ENCODE data around the gene CRHR2.

CRHR2 gene

GRCh38 chr7:30649717-30650420 lies 32.4 kb downstream of the CRHR2 start:
- Histone ChIP-seq H3K36me3 (ENCODE audit: control insufficient read depth in 2 of 2, insufficient read depth in 1 of 2, low read length in 2 of 2) (no peaks in the 10 kb centered on the region), H3K27ac (ENCODE audit: extremely low read depth, low read depth, low read length) (no peak overlapping the region), H3K4me1 (ENCODE audit: control insufficient read depth, insufficient read depth, low read length) (peaks cover 2% of the 10 kb centered on the region; the same call in 1 of the 2 replicates), H3K9me3 (ENCODE audit: control insufficient read depth, insufficient read depth, low read depth, low read length) (no peaks in the 10 kb centered on the region), H3K4me3 (ENCODE audit: low read depth, low read length) (no peak overlapping the region)
- ChIA-PET POLR2A (no interaction called here), CTCF (no interaction called here)
- TF ChIP-seq, protein P1, sequence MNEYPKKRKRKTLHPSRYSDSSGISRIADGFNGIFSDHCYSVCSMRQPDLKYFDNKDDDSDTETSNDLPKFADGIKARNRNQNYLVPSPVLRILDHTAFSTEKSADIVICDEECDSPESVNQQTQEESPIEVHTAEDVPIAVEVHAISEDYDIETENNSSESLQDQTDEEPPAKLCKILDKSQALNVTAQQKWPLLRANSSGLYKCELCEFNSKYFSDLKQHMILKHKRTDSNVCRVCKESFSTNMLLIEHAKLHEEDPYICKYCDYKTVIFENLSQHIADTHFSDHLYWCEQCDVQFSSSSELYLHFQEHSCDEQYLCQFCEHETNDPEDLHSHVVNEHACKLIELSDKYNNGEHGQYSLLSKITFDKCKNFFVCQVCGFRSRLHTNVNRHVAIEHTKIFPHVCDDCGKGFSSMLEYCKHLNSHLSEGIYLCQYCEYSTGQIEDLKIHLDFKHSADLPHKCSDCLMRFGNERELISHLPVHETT (tag by site-specific recombination; IDR thresholded peaks at IDR 0.05): no peak
- TF ChIP-seq ZNF76 (tag by site-specific recombination; IDR thresholded peaks at IDR 0.05; ENCODE audit: borderline replicate concordance, low read depth) (no peak), ZNF394 (tag by site-specific recombination; IDR thresholded peaks at IDR 0.05; ENCODE audit: borderline replicate concordance) (no peak), ZNF791 (tag by site-specific recombination; IDR thresholded peaks at IDR 0.05) (no peak), ZNF2 (tag by site-specific recombination; IDR thresholded peaks at IDR 0.05) (no peak), ZNF660 (tag by site-specific recombination; IDR thresholded peaks at IDR 0.05) (no peak), ZNF555 (tag by site-specific recombination; conservative IDR thresholded peaks at IDR 0.05) (no peak), ZNF521 (tag by site-specific recombination; IDR thresholded peaks at IDR 0.05) (no peak), ZNF585B (tag by site-specific recombination; IDR thresholded peaks at IDR 0.05) (no peak)

- ChIA-PET POLR2A (no interaction called here), CTCF (interaction anchor here (0.9 kb wide), 1 partner anchor 68 kb away, joined by 3 read pairs; no protein-coding TSS in a partner anchor)
- Histone ChIP-seq H3K4me3 (ENCODE audit: low read depth, low read length) (no peak overlapping the region), H3K9me3 (ENCODE audit: control insufficient read depth, insufficient read depth, low read depth, low read length) (no peaks in the 10 kb centered on the region), H3K36me3 (ENCODE audit: control insufficient read depth in 2 of 2, insufficient read depth in 1 of 2, low read length in 2 of 2) (no peaks in the 10 kb centered on the region), H3K27ac (ENCODE audit: extremely low read depth, low read depth, low read length) (no peak overlapping the region), H3K4me1 (ENCODE audit: control insufficient read depth, insufficient read depth, low read length) (peaks cover 2% of the 10 kb centered on the region; the same call in 1 of the 2 replicates)
- TF ChIP-seq ZNF16 (tag by site-specific recombination; IDR thresholded peaks at IDR 0.05; ENCODE audit: low read depth): no peak
- TF ChIP-seq, protein P2, sequence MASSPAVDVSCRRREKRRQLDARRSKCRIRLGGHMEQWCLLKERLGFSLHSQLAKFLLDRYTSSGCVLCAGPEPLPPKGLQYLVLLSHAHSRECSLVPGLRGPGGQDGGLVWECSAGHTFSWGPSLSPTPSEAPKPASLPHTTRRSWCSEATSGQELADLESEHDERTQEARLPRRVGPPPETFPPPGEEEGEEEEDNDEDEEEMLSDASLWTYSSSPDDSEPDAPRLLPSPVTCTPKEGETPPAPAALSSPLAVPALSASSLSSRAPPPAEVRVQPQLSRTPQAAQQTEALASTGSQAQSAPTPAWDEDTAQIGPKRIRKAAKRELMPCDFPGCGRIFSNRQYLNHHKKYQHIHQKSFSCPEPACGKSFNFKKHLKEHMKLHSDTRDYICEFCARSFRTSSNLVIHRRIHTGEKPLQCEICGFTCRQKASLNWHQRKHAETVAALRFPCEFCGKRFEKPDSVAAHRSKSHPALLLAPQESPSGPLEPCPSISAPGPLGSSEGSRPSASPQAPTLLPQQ (tag by site-specific recombination; IDR thresholded peaks at IDR 0.05): no peak
- TF ChIP-seq ZNF843 (tag by site-specific recombination; IDR thresholded peaks at IDR 0.05): no peak
- no peak for TF ChIP-seq ZBTB20 (tag by site-specific recombination; IDR thresholded peaks at IDR 0.05)
- no peak for TF ChIP-seq ZNF560 (tag by site-specific recombination; IDR thresholded peaks at IDR 0.05; ENCODE audit: borderline replicate concordance)
- TF ChIP-seq, protein P3, sequence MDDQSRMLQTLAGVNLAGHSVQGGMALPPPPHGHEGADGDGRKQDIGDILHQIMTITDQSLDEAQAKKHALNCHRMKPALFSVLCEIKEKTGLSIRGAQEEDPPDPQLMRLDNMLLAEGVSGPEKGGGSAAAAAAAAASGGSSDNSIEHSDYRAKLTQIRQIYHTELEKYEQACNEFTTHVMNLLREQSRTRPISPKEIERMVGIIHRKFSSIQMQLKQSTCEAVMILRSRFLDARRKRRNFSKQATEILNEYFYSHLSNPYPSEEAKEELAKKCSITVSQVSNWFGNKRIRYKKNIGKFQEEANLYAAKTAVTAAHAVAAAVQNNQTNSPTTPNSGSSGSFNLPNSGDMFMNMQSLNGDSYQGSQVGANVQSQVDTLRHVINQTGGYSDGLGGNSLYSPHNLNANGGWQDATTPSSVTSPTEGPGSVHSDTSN (CRISPR knock-in tag; IDR thresholded peaks at IDR 0.05): no peak
- no peak for TF ChIP-seq ZNF350 (tag by site-specific recombination; IDR thresholded peaks at IDR 0.05)
- TF ChIP-seq, protein P4, sequence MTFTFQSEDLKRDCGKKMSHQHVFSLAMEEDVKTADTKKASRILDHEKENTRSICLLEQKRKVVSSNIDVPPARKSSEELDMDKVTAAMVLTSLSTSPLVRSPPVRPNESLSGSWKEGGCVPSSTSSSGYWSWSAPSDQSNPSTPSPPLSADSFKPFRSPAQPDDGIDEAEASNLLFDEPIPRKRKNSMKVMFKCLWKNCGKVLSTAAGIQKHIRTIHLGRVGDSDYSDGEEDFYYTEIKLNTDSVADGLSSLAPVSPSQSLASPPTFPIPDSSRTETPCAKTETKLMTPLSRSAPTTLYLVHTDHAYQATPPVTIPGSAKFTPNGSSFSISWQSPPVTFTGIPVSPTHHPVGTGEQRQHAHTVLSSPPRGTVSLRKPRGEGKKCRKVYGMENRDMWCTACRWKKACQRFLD (tag by site-specific recombination; IDR thresholded peaks at IDR 0.05): no peak
- TF ChIP-seq ZNF529 (tag by site-specific recombination; IDR thresholded peaks at IDR 0.05; ENCODE audit: insufficient replicate concordance): no peak
- TF ChIP-seq, protein P5, sequence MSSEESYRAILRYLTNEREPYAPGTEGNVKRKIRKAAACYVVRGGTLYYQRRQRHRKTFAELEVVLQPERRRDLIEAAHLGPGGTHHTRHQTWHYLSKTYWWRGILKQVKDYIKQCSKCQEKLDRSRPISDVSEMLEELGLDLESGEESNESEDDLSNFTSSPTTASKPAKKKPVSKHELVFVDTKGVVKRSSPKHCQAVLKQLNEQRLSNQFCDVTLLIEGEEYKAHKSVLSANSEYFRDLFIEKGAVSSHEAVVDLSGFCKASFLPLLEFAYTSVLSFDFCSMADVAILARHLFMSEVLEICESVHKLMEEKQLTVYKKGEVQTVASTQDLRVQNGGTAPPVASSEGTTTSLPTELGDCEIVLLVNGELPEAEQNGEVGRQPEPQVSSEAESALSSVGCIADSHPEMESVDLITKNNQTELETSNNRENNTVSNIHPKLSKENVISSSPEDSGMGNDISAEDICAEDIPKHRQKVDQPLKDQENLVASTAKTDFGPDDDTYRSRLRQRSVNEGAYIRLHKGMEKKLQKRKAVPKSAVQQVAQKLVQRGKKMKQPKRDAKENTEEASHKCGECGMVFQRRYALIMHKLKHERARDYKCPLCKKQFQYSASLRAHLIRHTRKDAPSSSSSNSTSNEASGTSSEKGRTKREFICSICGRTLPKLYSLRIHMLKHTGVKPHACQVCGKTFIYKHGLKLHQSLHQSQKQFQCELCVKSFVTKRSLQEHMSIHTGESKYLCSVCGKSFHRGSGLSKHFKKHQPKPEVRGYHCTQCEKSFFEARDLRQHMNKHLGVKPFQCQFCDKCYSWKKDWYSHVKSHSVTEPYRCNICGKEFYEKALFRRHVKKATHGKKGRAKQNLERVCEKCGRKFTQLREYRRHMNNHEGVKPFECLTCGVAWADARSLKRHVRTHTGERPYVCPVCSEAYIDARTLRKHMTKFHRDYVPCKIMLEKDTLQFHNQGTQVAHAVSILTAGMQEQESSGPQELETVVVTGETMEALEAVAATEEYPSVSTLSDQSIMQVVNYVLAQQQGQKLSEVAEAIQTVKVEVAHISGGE (tag by site-specific recombination; conservative IDR thresholded peaks at IDR 0.05; ENCODE audit: low read depth): no peak
- no peak for TF ChIP-seq ZNF791 (tag by site-specific recombination; IDR thresholded peaks at IDR 0.05)
- TF ChIP-seq ZNF132 (tag by site-specific recombination; IDR thresholded peaks at IDR 0.05; ENCODE audit: borderline replicate concordance): no peak
- TF ChIP-seq SP3 (tag by site-specific recombination; IDR thresholded peaks at IDR 0.05): no peak
Observed at GRCh38 chr7:30648744-30649540, 33.3 kb downstream of the CRHR2 start.

All from HEK293 (cell line).